ENCODE measurements around the gene CD4.

DNA sequence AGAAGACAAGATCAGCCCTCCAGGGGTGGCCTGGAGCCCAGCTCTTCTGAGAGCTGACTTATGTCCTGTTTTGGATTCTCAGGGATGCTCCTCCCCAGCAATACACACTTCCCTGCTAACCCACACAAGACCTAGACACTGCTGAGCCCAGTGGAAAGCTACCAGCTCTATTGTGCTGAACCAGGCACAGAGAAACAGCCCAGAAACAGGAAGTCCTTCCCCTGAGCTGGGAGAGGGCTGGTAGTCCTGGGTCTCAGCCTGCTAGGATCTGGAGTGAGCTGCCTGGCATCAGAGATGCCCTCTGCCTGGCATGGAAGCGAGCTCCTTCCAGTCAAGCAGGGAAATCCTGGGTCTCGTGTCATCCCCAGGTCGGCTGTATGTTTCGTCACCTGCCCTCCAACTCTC, 18.2 kb upstream of the CD4 start:
- TF ChIP-seq, protein P1, sequence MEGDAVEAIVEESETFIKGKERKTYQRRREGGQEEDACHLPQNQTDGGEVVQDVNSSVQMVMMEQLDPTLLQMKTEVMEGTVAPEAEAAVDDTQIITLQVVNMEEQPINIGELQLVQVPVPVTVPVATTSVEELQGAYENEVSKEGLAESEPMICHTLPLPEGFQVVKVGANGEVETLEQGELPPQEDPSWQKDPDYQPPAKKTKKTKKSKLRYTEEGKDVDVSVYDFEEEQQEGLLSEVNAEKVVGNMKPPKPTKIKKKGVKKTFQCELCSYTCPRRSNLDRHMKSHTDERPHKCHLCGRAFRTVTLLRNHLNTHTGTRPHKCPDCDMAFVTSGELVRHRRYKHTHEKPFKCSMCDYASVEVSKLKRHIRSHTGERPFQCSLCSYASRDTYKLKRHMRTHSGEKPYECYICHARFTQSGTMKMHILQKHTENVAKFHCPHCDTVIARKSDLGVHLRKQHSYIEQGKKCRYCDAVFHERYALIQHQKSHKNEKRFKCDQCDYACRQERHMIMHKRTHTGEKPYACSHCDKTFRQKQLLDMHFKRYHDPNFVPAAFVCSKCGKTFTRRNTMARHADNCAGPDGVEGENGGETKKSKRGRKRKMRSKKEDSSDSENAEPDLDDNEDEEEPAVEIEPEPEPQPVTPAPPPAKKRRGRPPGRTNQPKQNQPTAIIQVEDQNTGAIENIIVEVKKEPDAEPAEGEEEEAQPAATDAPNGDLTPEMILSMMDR (conservative IDR thresholded peaks at IDR 0.05; ENCODE audit: low read depth, low read length) = no peak
- no peak for TF ChIP-seq MAFK (IDR thresholded peaks at IDR 0.05; ENCODE audit: low read depth, low read length)
- TF ChIP-seq RCOR1 (IDR thresholded peaks at IDR 0.05; ENCODE audit: insufficient replicate concordance, low read length) = no peak
- TF ChIP-seq POLR2A (IDR thresholded peaks at IDR 0.05; ENCODE audit: low read depth, low read length) = no peak
- TF ChIP-seq BHLHE40 (IDR thresholded peaks at IDR 0.05; ENCODE audit: low read depth, low read length) = no peak
- no peak for TF ChIP-seq MXI1 (IDR thresholded peaks at IDR 0.05; ENCODE audit: borderline replicate concordance, low read depth, low read length)
- TF ChIP-seq, protein P2, sequence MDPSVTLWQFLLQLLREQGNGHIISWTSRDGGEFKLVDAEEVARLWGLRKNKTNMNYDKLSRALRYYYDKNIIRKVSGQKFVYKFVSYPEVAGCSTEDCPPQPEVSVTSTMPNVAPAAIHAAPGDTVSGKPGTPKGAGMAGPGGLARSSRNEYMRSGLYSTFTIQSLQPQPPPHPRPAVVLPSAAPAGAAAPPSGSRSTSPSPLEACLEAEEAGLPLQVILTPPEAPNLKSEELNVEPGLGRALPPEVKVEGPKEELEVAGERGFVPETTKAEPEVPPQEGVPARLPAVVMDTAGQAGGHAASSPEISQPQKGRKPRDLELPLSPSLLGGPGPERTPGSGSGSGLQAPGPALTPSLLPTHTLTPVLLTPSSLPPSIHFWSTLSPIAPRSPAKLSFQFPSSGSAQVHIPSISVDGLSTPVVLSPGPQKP (IDR thresholded peaks at IDR 0.05; ENCODE audit: borderline replicate concordance, low read depth, low read length) = no peak
- TF ChIP-seq CEBPB (IDR thresholded peaks at IDR 0.05; ENCODE audit: low read depth, low read length) = no peak
- TF ChIP-seq RAD21 (IDR thresholded peaks at IDR 0.05; ENCODE audit: low read length) = no peak
- TF ChIP-seq NFE2L2 (IDR thresholded peaks at IDR 0.05; ENCODE audit: low read depth, low read length) = no peak
- no peak for TF ChIP-seq USF2 (IDR thresholded peaks at IDR 0.05; ENCODE audit: low read depth, low read length)
